Activated CD4-positive, alpha-beta T cell treated with anti-CD3 and anti-CD28 coated beads, Interleukin-10, Interleukin-2, amounts not matched to agents 100 ng/mL and 50 ng/mL, durations not matched to agents 16 hours and 8 hours (primary cell): ENCODE measurements around the gene IL17RD.

Source experiments
- DNase-seq: peaks from one replicate; pipeline ENCODE4 v3.0.0-alpha.2; 2020

Gene IL17RD

DNA sequence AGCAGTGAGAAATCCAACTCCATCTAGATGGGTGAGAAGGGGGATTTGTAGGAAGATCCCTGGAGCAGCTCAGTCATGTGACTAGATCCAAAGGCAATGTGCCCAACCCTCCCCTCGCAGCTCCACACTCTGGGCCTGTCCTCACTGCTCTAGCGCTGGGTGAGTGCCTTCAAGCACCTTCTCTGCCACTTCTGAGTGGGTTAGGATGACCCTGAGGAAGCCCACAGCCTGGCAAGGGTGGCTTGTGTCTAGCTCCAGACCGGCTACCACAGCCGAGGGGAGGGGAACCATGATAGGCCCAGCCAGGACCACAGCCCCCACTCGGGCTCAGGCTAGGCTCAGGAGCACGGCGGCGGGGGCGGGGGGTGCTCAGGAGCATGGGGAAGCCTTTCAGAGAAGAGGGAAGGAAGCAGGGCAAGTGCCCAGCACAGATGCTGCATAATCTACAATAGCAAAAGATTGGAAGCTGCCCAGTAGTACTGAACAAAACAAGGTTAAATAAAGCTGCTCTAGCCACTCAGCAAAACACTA, 103.0 kb downstream of the IL17RD start:
- DNase-seq: no peak

DNA sequence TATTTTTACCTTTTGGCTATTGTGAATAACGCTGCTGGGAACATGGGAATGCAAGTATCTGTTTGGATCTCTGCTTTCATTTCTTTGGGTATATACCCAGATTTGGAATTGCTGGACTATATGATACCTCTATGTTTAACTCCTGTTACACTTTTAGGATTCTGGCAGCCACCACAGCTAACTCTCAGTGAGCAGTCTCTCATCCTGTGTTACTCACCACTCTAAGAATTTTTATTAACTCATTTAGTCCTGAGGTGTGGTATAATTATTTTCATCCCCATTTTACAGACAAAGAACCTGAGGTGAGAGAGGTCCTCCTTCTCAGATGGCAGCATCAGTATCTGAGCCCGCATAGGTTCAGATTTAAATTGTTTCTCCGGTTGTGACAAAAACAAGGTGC, 103.6 kb downstream of the IL17RD start:
- DNase-seq: no peak

DNA sequence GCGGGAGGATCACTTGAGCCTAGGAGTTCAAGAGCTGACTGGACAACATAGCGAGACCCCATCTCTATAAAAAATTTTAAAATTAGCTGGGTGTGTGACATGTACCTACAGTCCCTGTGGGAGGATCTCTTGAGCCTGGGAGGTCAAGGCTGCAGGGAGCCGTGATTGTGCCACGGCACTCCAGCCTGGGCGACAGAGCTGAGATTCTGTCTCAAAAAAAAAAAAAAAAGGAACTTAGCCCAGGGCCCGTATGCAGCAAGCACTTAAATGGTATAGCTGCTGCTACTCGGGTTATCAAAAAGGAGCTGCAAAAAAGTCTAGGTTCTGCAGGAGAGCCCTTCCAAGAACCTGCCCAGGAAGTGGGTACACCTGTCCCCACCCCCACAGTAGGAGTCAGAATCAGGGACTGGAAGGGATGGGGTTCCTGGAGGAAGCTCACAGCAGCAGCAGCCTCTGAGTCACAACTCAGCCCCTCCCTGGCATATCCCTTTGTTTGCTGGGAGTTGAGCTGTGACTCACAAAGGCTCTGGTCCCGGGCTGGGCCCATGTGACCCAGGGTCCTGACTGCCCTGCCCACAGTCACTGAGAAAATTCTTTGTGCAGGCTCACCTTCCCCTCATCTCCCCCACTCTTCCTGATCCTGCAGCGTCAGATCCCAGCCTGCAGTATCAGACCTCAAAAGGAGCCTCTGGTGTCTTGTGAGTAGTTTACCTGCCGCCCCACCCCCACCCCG, 104.9 kb downstream of the IL17RD start, which contains the start of gene SPATA12:
Gene SPATA12 (plus strand): TSS at position 576 of the 733 bp plus-strand sequence. CDS start 13,031 bp downstream, outside the sequence.
- no peak for DNase-seq

DNA sequence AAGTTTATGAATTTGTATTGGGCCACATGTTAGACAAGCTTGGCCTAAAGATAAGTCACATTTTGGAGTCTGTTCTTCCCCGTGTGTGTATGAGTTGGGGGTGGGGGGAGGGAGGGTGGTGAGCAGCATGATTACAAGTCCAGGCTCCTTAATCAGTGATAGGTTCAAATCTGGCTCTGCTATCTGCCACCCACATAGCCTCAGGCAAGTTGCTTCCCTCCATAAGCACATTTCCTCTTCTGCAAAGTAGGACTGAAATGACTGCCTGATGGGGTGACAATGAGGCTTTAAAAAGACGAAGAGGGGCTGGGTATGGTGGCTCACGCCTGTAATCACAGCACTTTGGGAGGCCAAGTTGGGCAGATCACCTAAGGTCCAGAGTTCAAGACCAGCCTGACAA, 105.7 kb downstream of the IL17RD start:
- DNase-seq: no peak

DNA sequence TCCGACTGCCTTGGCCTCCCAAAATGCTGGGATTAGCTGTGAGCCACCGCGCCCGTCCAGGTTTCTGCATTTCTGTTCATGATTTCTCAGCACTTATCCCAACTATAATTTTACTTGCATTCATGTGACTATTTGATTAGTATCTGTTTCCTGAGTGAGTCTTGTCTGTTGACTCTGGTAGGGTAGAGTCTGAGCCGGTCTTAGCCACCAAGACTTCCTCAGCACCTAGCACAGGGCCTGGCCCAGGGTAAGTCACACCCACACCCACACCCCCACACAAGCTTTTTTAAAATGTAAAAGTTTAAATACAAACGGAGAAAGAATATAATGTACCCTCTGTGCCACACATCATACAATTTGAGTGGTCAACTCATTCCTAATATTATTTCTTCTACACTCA, 107.8 kb downstream of the IL17RD start:
- DNase-seq: no peak

DNA sequence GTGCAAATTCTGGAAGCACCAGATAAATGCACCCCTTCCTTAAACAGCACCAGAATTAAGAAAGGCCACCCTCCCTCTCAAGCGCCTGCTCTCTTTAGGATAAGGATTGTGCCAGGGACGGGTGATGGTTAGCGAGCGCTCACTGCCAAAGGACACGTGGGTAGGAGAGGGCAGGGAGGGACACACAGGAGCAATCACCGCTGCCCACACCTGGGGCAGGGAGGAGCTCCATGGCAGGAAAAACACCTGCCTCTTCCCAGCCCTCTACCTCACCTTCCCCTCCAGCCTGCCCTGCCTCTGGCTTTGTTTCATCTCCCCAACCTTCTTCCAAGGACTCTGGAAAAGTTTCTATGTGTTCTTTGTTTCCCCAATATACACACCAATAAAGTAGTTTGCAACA, 112.0 kb downstream of the IL17RD start:
- no peak for DNase-seq

DNA sequence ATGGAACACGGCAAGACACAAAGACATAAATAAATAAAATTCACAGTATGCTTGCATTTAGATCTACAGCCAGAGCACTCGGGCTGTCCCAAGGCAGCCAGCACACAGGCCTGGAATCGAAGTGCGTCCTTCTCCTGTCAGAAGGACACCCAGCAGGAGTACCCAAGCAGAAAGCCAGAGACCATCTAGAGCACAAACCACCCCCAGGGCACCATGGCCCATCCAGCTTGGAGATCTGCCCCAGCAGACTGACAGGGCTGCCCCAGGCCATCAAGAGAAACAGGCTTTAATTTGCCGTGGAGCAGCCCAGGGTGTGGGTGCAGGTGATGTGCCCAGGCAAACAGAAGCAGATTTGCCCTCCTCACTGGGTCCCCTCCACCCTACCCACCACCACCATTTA, 112.5 kb downstream of the IL17RD start:
- no peak for DNase-seq

DNA sequence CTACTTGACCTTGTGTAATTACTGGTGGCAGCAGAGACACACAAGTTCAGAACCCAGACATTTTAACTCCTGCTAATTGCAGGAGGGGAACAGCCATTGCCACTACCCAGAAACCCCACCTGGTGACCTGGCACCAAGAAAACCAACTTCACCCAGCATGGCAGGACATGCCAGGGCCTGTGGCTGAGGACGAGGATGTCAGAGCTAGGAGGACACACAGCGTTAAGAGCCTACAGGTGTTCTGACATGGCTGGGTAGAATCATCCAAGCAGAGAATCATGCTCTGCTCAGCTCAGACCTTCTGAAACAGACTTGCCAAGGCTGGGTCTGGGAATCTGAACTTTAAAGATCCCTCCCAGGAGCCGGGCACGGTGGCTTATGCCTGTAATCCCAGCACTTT, 116.4 kb downstream of the IL17RD start:
- DNase-seq: no peak

DNA sequence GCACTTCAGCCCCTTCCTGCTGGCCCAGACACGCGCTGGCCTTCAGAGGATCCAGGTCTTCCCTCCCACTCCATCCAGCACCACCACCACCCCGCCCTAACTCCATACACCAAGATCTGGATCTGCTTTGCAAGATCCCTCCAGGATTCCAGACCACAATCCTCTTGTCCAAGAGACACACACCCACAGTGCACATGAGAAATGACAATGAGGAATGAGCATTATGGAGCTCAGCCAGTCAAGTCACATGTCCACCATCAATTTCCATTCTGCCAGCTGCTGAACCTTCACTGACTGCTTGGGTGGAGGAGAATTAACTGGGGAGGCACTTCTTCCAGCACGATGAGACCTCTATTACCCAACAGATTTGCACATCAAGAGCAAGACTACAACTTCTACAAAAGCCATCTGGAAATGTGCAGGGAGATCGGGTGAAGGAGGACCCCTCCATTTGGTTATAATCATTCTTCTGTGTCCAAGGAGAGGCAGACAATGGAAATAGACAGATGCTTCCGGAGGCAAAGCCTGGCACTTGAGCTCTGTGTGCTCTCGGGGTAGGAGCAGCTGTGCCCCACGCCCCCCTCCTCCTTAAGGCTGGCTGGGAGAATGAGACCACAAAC, 117.0 kb downstream of the IL17RD start:
- DNase-seq: no peak

DNA sequence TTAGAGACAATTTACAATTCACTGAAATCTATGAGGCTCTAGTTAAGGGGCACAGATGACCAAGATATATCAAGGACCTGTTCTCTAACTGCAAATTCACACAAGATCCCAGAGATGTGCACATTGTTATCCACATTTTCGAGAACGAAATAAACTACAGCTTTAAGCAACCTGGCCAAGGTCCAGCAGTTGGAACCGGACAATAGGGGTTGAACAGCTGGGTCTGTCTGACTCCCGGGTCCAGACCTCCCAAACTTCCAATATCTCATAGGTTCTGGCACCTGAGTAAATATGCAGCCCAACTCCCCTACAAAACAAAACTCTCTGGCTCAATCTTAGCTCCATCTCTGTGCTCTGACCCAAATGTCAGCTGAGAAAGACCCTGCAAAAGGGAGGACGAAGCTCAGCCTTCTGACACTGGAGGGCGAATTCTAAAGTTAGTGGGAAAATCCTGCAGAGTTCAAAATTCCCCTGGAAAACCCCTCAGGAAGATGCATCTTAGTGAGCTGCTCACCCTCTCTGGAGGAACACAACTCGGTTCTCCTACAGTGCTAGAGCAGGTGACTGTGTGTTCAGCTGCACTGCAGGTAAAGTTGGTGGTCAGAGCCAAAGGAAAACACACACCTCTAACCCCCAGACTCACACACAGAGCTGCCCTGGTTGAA, 118.9 kb downstream of the IL17RD start:
- no peak for DNase-seq

DNA sequence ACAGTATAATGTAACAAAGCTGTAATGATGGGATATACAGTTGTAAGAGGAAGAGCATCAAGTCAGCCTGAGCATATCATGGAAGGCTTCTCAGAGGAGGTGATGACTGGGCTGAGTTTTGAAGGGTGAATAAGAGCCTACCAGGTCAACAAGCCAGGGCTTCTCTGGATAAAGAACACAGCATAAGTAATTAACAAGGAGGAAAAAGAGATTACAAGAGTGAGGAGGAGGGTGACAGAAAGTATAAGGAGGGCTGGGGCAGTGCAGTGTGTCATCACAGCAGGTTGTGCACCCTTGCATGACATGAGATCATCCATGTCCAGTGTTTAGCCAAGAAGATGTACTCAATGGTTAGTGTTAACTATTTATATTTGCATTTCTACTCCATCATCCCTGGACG, 121.6 kb downstream of the IL17RD start:
- DNase-seq: no peak

DNA sequence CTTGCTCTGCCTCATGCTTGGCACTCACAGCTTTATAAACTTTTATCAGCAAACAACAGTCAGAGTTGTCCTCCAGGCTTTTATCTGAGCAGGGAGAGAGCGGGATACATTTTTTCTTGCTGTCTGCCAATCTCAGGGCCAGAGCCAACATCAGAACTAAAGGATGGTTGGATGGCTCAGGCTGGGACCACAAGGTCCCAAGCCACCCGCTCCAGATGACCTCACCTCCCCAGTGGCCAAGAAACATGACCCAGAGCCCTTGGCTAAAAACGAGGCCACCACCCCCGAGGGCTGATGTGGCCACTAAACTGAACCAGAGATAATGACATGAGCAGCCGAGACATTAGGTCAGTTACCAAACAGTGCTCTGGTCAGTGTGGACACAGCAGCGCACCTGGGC, 123.5 kb downstream of the IL17RD start:
- DNase-seq: no peak
